ENCODE data around the gene EPHB6. TPM values are rescaled to one million over a fixed set of nuclear protein-coding genes. Genes with fewer than 3 reads are reported as not detected.

EPHB6 gene
- total RNA-seq, 2 donors from 2014 or later: 8.2 to 19.4 TPM

DNA sequence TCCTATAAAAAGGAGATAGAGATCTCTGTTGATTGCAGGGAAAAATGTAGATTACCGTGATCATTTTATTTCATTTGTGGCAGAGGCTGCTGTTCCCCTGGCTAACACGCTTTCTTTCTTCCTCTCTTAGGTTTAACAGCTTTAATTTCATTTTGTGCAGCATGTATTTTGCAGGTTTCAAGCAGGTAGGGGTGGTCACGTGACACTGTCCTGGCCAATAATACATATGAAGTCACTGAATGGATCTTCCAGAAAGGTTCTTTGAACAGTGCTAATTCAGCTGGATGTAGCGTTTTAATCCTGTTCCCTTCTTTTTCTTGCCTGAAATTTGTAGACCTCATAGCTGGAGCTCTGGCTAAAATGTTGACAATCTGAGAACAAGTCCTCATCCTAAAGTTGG, 3.6 kb upstream of the EPHB6 start:
- no peak for DNase-seq (ENCODE audit: low spot score)
- Histone ChIP-seq H3K4me3 (no peak overlapping the region), H3K27ac (no peak overlapping the region), H3K36me3 (no peaks in the 10 kb centered on the region), H3K27me3 (no peaks in the 10 kb centered on the region), H3K4me1 (peaks cover 0 to 13% of the 10 kb centered on the region in 2 donors), H3K9me3 (no peaks in the 10 kb centered on the region)
- TF ChIP-seq, protein P1, sequence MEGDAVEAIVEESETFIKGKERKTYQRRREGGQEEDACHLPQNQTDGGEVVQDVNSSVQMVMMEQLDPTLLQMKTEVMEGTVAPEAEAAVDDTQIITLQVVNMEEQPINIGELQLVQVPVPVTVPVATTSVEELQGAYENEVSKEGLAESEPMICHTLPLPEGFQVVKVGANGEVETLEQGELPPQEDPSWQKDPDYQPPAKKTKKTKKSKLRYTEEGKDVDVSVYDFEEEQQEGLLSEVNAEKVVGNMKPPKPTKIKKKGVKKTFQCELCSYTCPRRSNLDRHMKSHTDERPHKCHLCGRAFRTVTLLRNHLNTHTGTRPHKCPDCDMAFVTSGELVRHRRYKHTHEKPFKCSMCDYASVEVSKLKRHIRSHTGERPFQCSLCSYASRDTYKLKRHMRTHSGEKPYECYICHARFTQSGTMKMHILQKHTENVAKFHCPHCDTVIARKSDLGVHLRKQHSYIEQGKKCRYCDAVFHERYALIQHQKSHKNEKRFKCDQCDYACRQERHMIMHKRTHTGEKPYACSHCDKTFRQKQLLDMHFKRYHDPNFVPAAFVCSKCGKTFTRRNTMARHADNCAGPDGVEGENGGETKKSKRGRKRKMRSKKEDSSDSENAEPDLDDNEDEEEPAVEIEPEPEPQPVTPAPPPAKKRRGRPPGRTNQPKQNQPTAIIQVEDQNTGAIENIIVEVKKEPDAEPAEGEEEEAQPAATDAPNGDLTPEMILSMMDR (IDR thresholded peaks at IDR 0.05): no peak

DNA sequence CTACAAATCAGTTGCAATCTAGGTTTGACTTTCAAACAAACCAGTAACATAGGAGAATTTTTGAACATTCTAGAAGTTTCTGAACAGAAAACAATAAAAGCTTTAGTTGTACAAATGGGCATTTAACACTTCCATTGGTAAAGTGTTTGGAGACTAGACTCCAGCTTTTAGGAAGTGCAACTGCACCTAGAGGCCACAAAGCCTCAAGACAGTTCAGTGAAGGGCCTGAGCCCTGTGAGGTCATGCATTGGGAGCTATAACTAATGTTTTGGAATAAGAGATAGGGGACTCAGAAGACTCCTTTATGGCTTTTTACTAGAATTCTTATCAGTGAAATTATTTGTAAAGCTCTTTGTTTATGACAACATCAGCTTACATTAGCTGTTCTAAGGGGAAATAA, 3.0 kb upstream of the EPHB6 start:
- TF ChIP-seq, protein P1 (IDR thresholded peaks at IDR 0.05): no peak
- H3K4me3 ChIP-seq: no peak overlapping the region
- no peaks in the 10 kb centered on the region for H3K36me3 ChIP-seq
- H3K4me1 ChIP-seq: peaks cover 0 to 17% of the 10 kb centered on the region in 2 donors
- DNase-seq (ENCODE audit: low spot score): no peak
- no peaks in the 10 kb centered on the region for H3K9me3 ChIP-seq
- no peak overlapping the region for H3K27ac ChIP-seq
- no peaks in the 10 kb centered on the region for H3K27me3 ChIP-seq

DNA sequence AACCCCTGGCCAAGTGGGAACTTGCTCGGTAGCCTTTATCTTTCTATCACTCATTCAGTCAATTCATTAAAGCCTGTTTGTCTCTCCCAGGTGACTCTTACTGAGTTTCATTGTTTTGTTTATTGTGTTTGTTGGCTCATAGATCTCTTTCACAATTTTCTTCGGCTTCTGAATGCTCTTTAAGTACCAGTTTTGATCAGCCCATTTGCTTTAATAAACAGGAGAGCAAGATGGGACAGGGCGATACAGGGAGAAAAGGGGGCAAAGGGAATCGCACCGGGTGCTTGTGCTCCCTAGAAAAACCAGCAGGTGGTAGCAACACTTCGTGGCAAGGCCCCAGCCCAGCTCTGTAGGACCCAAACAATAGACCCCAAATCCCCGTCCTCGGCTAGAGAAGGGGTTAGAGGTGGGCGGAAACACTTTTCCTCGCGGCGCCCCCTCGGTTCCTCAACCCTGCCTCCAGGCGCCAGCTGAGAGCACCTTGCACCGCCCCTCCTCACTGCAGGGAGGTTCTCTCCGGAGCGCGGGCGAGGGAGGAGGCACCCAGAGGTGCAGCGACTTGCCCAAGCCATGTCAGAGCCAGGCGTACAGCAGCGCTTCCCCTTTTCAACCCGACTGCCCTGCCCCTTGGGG, 1.0 kb upstream of the EPHB6 start:
- DNase-seq (ENCODE audit: low spot score): peak; percentile 73

DNA sequence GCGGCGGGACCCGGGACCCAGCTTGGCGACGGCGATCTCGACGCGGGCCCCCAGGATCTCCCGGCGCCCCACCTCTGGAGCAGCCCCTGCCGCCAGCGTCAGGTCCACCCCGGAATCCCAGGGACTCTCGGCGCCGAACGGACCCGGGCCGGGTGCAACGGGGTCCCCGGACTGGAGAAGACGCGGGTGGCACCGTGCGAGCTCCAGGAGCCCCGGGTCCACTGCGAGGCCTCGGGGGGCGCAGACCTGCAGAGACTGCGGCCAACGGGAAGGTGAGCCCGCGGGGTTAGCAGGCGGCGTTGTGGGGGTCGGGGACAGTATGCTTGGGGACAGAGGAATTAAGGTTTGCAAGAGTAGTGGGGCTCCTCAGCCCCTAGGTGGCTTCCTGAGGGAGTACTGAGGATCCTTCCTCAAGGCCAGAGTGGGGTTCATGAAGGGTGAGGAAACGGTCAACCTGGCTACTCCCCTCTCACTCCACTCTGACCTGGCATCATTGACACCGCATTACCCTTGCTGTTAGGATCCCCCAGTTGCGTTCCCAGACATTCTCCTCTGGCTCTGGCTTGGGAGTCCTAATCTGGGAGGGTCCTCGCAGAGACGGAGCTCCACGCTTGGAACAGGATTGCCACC, 353 bp downstream of the EPHB6 start:
- H3K27me3 ChIP-seq: no peaks in the 10 kb centered on the region

More for the DNA sequence above, 1.0 kb upstream of the EPHB6 start:
- H3K9me3 ChIP-seq: no peaks in the 10 kb centered on the region
- TF ChIP-seq, protein P1 (IDR thresholded peaks at IDR 0.05): peak; percentile 63 to 89
- H3K27ac ChIP-seq: peak overlapping the region; percentile 41 to 57
- H3K27me3 ChIP-seq: no peaks in the 10 kb centered on the region
- H3K4me1 ChIP-seq: peaks cover 0 to 17% of the 10 kb centered on the region in 2 donors
- peak overlapping the region; percentile 57 to 63 for H3K4me3 ChIP-seq
- H3K36me3 ChIP-seq: no peaks in the 10 kb centered on the region

DNA sequence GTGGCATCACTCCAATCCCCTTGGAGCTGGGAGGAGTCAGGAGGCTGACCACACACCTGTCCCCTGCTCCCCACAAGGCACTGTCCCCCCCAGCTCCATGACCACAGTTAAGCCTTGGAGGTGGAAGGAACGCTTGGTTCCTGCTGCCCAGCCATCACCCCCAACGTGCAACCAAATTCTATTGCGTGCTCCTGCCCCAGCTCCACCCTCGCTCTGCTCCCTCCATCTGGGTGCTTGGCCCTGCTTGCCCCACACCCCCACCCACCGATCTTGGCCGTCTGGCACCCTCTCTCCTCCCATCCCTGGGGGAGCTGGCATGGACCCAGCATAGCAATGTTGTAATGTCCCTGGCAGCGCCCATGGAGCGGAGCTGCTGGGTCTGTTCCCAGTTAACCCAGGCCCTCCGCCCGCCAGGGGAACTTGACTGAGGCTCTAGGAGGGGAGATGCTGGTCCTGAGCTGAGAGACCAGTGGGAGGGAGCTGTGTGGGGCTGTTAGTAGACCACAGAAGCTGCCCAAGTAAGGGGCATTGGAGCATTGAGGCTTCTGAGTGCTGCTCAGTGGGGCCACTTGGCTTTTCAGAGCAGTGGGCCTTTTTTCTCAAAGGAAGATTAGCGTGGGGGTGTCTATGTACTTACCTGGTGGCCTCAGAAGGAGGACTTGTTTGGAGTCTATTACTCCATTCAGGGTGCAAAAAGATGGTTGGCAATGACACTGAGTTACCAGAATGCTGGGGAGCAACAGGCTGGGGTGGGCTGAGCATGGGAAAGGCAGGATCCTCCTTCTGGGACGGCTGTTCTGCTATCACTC, 1.1 kb downstream of the EPHB6 start:
- Histone ChIP-seq H3K36me3 (no peaks in the 10 kb centered on the region), H3K4me1 (peaks cover 0 to 17% of the 10 kb centered on the region in 2 donors), H3K27ac (peak overlapping the region in 1 of 2 donors; percentile 11), H3K4me3 (peak overlapping the region; percentile 57 to 63), H3K27me3 (no peaks in the 10 kb centered on the region), H3K9me3 (no peaks in the 10 kb centered on the region)
- peak; percentile 69 for DNase-seq (ENCODE audit: low spot score)
- TF ChIP-seq, protein P1 (IDR thresholded peaks at IDR 0.05): no peak

More for the DNA sequence above, 353 bp downstream of the EPHB6 start:
- Histone ChIP-seq H3K4me1 (peaks cover 0 to 17% of the 10 kb centered on the region in 2 donors), H3K9me3 (no peaks in the 10 kb centered on the region), H3K27ac (peak overlapping the region in 1 of 2 donors; percentile 57), H3K36me3 (no peaks in the 10 kb centered on the region), H3K4me3 (peak overlapping the region; percentile 57 to 63)
- TF ChIP-seq, protein P1 (IDR thresholded peaks at IDR 0.05): no peak
- DNase-seq (ENCODE audit: low spot score): no peak

All from right atrium auricular region (tissue), 2 donors.